Mucosa of stomach (tissue), 1 donor: ENCODE data around the gene UBE2J2.

Experiments
- H3K27me3 ChIP-seq: one replicate; pipeline ENCODE4 v1.7.0; 2013; ENCODE audit warnings: mild to moderate bottlenecking, low read length; ENCODE audit not compliant: control insufficient read depth, insufficient read depth
- H3K36me3 ChIP-seq: one replicate; pipeline ENCODE4 v1.7.0; 2013; ENCODE audit warnings: low read length; ENCODE audit not compliant: control insufficient read depth, insufficient read depth
- H3K4me1 ChIP-seq: one replicate; pipeline ENCODE4 v1.7.0; 2013; ENCODE audit warnings: mild to moderate bottlenecking, low read length; ENCODE audit not compliant: control insufficient read depth, insufficient read depth
- H3K4me3 ChIP-seq: one replicate; pipeline ENCODE4 v1.7.0; 2013; ENCODE audit warnings: low read length
- H3K9ac ChIP-seq: one replicate; pipeline ENCODE4 v1.7.0; 2013; ENCODE audit warnings: mild to moderate bottlenecking, low read length, moderate library complexity
- H3K9me3 ChIP-seq: one replicate; pipeline ENCODE4 v1.7.0; 2013; ENCODE audit warnings: mild to moderate bottlenecking, low read length, moderate library complexity; ENCODE audit not compliant: control insufficient read depth
- donor health status: Pancreatic carcinoma.

UBE2J2 gene

DNA sequence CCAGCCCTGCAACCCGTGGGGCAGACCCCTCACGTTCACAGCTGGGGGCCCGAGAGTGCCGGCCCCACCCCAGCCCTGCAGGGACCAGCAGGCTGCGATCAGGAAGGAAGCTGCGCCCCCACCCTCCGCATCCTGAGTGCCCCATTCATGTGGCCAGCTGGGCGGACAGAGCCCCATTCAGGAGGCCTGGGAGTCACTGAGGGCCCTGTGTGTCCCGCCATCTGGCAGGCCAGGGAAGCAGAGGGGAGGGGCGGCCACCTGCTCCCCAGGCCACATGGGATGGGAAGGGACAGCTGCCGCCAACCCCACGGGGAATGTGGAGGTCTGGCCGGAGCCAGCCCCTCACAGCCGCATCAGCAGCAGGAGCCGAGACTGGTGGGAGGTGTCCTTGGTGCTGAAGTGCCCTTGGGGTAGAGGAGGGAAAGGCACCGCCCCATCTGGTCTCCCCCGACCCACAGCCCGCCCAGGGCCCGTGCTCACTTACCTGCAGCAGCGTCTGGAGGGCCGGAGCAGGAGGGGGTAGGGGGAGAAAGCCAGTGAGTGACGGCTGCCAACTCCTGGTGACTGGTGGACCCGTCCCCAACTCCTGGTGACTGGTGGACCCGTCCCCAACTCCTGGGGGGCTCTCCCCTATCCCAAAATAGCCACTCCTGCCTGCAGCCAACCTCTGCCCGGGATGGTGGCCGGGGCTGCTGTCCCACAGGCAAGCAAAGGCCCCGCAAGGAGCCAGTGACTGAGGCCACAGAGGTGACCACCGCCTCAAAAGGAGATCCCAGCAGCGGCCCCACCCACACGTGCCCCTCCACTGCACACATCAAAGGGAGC, 25.4 kb upstream of the UBE2J2 start:
- Histone ChIP-seq H3K4me3 (no peak overlapping the region), H3K9me3 (no peaks in the 10 kb centered on the region), H3K36me3 (no peaks in the 10 kb centered on the region), H3K27me3 (no peaks in the 10 kb centered on the region), H3K4me1 (peaks cover 12% of the 10 kb centered on the region), H3K9ac (no peak overlapping the region)

DNA sequence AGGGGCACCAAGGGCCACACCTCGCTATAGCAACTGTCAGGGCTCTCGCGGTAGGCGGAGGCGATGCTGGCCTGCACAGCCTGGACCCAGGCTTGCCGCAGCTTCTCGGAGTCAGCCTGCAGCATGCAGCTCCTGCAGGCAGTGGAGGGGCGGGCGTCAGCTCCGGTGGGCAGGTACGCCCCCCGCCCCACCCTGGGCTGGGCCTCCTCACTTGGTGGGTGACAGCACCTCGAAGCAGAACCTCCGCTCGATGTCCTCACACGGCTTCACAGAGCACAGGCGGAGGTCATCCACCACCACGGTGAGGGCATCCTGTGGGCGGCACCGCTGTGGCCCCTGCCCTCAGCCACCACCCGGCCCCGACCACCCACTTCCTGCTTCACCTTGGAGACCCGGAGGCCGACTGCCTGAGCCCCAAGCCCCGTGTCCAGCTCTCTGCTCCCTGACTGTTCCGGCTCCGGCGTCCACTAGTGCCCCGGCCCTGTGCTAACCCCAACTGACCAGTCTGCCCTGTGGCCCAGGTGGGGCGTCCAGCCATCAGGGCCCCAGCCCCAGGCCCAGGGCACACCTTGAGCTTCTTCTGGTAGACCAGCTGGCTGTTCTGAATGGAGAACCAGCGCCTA, 24.3 kb upstream of the UBE2J2 start:
- Histone ChIP-seq H3K9ac (no peak overlapping the region), H3K4me1 (peaks cover under 1% of the 10 kb centered on the region), H3K9me3 (no peaks in the 10 kb centered on the region), H3K27me3 (no peaks in the 10 kb centered on the region), H3K4me3 (no peak overlapping the region), H3K36me3 (no peaks in the 10 kb centered on the region)

DNA sequence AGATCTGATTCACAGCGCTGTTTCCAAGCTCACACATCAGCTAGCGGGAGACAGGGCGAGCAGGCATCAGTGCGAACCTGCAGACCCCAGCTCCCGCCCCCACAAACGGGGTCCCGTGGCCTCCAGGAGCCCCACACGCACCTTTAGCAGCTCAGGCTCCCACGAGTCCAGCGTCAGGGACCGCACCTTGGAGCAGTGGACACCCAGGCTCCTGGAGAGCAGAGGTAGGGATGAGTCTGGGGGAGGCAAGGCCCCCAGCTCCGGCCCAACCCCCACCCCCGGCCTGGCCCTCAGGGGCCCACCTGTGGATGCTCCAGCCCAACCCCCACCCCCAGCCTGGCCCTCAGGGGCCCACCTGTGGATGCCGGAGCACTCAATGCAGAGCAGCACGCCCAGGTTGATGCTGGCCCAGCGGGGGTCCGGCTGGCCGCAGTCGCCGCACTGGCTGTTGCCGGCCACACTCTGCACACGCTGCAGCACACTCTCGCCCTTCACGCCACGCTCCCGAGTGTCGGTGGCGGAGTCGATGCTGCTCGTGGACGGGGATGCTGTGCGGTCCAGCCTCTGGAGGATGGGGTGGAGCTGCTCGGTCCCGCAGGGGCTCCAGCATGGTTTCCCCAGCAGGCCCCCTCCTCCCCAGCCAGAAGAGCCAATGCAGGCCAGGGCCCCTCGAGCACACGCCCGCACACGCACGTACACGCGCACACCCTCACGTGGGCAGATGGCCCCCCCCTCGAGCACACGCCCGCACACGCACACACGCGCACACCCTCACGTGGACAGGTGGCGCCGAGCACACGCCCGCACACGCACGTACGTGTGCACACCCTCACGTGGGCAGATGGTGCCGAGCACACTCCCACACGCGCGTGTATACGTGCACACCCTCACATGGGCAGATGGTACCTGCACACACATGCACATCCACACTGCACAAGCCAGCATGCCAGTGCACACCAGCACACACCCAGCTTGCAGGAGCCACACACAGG, 22.7 kb upstream of the UBE2J2 start:
- peaks cover 8% of the 10 kb centered on the region for H3K4me1 ChIP-seq
- H3K27me3 ChIP-seq = peaks cover 3% of the 10 kb centered on the region
- H3K9me3 ChIP-seq = no peaks in the 10 kb centered on the region
- no peak overlapping the region for H3K4me3 ChIP-seq
- no peak overlapping the region for H3K9ac ChIP-seq
- no peaks in the 10 kb centered on the region for H3K36me3 ChIP-seq

DNA sequence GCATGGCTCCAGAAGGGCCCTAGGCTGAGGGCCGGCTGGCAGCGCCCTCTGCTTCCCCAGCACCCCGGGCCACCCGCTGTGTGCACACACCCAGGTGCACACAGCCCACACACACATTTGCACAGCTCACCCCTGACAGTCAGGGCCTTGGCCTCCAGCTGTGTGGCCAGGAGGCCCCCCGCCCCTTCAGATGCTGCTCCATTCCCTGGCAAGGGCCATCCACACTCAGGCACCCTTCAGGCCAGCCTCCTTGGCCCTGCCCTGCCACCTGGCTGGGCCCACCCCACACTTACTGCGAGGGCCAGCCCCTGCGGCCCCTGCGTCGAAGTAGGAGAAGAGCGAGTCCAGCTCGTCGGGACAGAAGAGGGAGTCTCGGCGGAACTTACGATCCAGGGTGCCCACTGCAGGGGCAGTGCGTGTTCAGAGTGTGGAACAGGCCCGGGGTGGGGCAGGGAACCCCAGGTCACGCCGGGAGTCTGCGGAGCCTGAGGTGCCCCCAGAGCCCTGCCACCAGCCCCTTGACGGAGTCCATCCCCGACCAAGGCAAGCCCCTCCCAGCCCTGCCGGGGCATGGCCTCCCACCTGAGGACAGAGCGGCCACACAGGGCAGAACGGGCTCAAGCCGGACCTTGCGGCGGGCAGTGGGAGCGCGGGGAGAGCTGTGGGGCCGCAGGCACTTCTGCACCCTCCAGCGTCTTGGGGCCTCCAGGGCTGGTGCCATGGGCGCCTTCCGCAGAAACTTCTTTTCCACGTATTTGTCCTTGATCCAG, 21.7 kb upstream of the UBE2J2 start:
- peaks cover 18% of the 10 kb centered on the region for H3K4me1 ChIP-seq
- no peak overlapping the region for H3K9ac ChIP-seq
- peaks cover 5% of the 10 kb centered on the region for H3K27me3 ChIP-seq
- H3K4me3 ChIP-seq = no peak overlapping the region
- H3K9me3 ChIP-seq = no peaks in the 10 kb centered on the region
- H3K36me3 ChIP-seq = no peaks in the 10 kb centered on the region

DNA sequence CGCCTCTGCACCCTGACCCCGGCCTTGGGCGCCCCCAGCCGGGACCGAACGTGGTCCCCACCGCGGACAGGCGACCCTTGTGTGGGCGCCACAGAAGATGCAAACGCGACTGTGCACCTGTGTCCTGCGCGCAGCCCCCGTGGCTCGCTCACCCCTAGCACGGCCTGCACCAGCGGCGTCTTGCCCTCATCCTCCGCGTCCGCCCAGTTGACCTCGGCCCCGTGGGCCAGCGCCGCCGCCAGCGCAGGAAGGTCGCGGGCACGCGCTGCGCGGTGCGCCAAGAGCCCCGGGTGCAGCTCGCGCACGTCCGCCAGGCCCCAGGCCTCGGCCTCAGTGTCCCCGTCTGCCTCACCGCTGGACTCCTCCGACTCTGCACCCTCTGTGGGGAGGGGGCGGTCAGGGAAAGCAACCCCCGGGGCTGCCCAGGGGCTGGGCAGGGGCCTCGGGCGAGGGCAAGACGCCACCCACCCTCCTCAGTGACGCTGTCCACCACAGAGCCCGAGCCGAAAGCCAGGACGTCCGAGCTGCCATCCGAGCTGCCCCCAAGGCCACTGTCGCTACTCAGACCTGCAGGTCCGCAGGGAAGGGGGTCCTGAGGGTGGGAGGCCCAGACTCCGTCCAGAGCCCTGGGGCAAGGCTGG, 20.7 kb upstream of the UBE2J2 start:
- Histone ChIP-seq H3K4me3 (no peak overlapping the region), H3K9me3 (no peaks in the 10 kb centered on the region), H3K36me3 (no peaks in the 10 kb centered on the region), H3K27me3 (peaks cover 5% of the 10 kb centered on the region), H3K9ac (no peak overlapping the region), H3K4me1 (peaks cover 19% of the 10 kb centered on the region)

DNA sequence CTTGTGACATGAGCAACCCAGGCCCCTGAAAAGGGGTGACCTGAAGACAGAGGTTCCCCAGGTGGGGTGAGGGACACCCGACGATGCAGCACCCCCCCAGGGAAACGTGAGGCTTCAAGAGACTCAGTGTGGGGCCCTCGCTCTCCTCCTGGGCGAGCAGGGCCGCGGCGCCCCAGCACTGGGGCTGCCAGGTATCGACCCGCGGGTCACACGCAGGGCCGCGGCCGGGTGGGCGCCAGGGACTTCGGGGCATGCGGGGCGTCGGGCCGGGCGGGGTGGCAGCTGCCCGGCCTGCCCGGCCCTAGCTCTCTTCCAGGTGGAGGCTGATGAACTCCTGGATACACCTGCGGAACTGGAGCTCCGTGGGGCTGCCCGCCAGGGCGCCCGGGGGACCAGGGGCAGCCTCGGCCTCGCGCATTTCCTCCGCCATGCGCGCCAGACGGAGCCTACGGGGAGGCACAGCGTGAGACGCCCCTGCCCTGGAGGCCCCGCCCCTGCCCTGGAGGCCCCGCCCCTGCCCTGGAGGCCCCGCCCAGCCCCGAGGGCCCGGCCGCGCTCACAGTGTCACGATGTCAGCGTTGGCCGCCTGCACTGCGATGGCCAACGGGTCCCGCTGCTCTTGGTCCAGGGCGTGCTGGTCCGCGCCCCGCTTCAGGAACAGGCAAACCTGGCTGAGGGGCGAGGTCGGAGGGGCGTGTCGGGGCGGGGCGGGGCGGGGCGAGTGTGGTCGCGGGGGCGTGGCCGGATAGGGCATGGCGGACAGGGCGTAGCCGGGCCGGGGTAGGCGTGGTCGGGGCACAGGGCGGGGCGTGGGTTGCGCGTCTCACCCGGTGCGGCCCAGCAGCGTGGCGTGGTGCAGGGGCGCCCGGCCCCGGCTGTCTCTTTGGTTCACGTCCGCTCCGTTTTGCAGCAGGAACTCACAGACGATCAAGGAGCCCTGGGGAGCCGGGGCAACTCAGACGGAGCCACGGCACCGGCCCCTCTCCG, 19.9 kb upstream of the UBE2J2 start:
- Histone ChIP-seq H3K4me3 (no peak overlapping the region), H3K4me1 (peaks cover 19% of the 10 kb centered on the region), H3K9ac (no peak overlapping the region), H3K36me3 (no peaks in the 10 kb centered on the region), H3K9me3 (no peaks in the 10 kb centered on the region), H3K27me3 (peaks cover 5% of the 10 kb centered on the region)

DNA sequence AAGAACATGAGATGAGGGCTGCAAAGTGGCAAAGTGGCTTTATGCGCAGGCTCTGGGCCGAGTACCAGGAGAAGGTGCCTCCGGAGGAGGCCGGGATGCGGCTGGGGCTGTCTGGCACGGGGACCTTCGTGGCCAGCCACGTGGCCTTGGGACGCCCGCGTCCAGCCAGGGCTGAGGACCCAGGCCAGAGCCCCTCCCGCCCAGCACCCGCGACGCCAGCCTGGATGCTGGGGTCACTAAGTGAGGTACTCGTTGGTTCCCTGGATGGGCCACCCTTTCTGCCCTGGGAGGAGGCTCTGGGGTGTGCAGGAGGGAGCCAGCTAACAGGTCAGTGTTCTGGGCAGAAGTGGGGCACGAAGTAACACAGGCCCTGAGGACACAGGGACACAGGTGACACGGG, 19.2 kb upstream of the UBE2J2 start:
- H3K9ac ChIP-seq = no peak overlapping the region

DNA sequence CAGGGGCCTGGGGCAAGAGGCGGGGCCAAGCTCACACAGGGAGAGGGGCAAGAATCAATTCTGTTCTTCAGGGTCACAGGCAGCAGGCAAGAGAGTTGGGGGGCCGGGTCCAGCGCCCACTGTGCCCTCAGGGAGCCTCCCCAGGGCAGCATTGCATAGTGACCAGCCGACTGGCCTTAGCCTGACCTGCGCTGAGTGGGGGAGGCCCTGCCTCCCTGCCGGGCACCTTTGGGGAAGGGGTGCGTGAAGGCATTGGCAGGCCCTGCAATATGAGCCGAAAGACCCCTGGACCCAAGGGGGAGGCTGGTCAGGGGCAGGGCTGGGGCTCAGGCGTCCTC, 18.8 kb upstream of the UBE2J2 start:
- Histone ChIP-seq H3K36me3 (no peaks in the 10 kb centered on the region), H3K9me3 (no peaks in the 10 kb centered on the region)

More for the DNA sequence above, 19.2 kb upstream of the UBE2J2 start:
- Histone ChIP-seq H3K4me3 (no peak overlapping the region), H3K4me1 (peaks cover 19% of the 10 kb centered on the region), H3K27me3 (peaks cover 5% of the 10 kb centered on the region), H3K36me3 (no peaks in the 10 kb centered on the region), H3K9me3 (no peaks in the 10 kb centered on the region)

DNA sequence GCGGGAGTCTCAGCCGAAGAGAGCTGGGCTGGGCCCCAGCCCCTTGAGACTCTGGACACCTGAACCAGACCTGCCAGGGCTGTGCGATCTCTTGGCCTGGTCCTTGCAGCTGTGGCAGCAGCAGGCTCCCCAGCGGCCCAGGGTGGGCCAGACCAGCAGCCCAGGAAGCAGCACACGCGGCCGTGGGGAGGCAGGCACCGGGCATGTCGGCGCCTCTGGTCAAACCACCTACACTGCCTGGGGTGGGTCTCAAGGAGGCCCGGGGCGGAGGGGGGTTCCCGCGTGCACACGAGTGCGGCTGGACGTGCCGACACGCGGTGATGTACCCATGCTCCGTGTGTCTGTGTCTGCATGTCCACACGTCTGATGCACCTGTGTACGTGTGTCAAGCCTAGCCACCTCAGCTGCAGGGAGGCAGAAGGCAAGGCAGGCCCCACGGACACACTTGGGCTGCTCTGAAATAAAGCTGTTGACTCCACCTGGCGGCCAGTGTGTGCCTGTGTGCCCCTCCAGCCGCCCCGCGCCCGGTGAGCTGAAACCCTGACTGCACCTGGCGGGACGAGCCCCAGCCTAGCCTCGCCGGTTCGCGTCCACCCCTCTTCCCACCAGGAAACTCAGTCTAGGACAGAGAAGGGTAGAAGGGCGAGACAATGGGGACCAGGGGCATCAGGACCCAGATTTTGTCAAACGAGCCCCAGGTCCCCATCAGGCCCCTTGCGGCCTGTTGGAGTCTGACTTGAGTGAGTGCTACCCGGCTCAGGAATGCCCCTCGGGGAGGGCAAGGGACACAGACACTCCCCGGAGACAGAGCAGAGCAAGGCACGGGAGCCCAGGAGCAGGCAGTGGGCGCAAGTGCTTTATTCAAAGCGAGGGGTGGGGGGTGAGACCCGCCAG, 18.1 kb upstream of the UBE2J2 start:
- Histone ChIP-seq H3K36me3 (no peaks in the 10 kb centered on the region), H3K4me3 (no peak overlapping the region), H3K27me3 (peaks cover 12% of the 10 kb centered on the region), H3K9me3 (no peaks in the 10 kb centered on the region), H3K4me1 (peaks cover 19% of the 10 kb centered on the region), H3K9ac (peak overlapping the region; percentile 34)

More for the DNA sequence above, 18.8 kb upstream of the UBE2J2 start:
- H3K27me3 ChIP-seq = peaks cover 8% of the 10 kb centered on the region
- no peak overlapping the region for H3K4me3 ChIP-seq
- H3K4me1 ChIP-seq = peaks cover 19% of the 10 kb centered on the region
- H3K9ac ChIP-seq = no peak overlapping the region
